Hepatocyte (in vitro differentiated cells): ENCODE data around the gene LASP1NB.
"Not testable (repeated sequence)": the region's sequence is repeated elsewhere in the genome, so short reads cannot be mapped to it uniquely, and the experiment has no call there.

Source experiments
- DNase-seq: peaks from one replicate; pipeline ENCODE4 v3.0.0-alpha.2; 2016; ENCODE audit warnings: low spot score
- H2AFZ ChIP-seq: fragments of 200-600 bp; sonication (generic); 2 replicates; pipeline ENCODE4 v1.6.0; 2016; ENCODE audit warnings: antibody characterized with exemption, mild to moderate bottlenecking
- H3K27ac ChIP-seq: fragments of 200-600 bp; sonication (generic); 2 replicates; pipeline ENCODE4 v1.5.1; 2016; ENCODE audit warnings: mild to moderate bottlenecking
- H3K27me3 ChIP-seq: fragments of 200-600 bp; sonication (generic); 2 replicates; pipeline ENCODE4 v1.6.1; 2016
- H3K36me3 ChIP-seq: fragments of 200-600 bp; sonication (generic); replicated peaks from 2 replicates; pipeline ENCODE4 v1.5.1; 2016; ENCODE audit warnings: low read depth; ENCODE audit not compliant: insufficient read depth
- H3K4me1 ChIP-seq: fragments of 200-600 bp; sonication (generic); 2 replicates; pipeline ENCODE4 v1.5.1; 2016; ENCODE audit warnings: mild to moderate bottlenecking, moderate library complexity; ENCODE audit not compliant: insufficient read depth
- H3K4me2 ChIP-seq: fragments of 200-600 bp; sonication (generic); 2 replicates; pipeline ENCODE4 v1.6.0; 2016
- H3K4me3 ChIP-seq: fragments of 200-600 bp; sonication (generic); 2 replicates; pipeline ENCODE4 v1.5.1; 2016; ENCODE audit warnings: mild to moderate bottlenecking
- H3K79me2 ChIP-seq: fragments of 200-600 bp; sonication (generic); 2 replicates; pipeline ENCODE4 v1.6.0; 2017; ENCODE audit warnings: mild to moderate bottlenecking
- H3K9me2 ChIP-seq: fragments of 200-600 bp; sonication (generic); replicated peaks from 2 replicates; pipeline ENCODE4 v1.6.0; 2017; ENCODE audit warnings: mild to moderate bottlenecking; ENCODE audit not compliant: insufficient read depth
- H3K9me3 ChIP-seq: fragments of 200-600 bp; sonication (generic); 2 replicates; pipeline ENCODE4 v1.5.1; 2016; ENCODE audit warnings: low read depth, mild to moderate bottlenecking
- H4K20me1 ChIP-seq: fragments of 200-600 bp; sonication (generic); 2 replicates; pipeline ENCODE4 v1.6.0; 2016; ENCODE audit warnings: mild to moderate bottlenecking; ENCODE audit not compliant: insufficient read depth, poor library complexity, severe bottlenecking
- EZH2 ChIP-seq: fragments of 200-600 bp; sonication (generic); IDR thresholded peaks from 2 replicates; pipeline ENCODE4 v1.6.1; 2016; ENCODE audit warnings: antibody characterized with exemption, mild to moderate bottlenecking, borderline replicate concordance
- EZH2phosphoT487 ChIP-seq: fragments of 200-600 bp; sonication (generic); IDR thresholded peaks from one replicate; pipeline ENCODE4 v1.6.1; 2018; ENCODE audit warnings: antibody characterized with exemption, mild to moderate bottlenecking, low read depth, moderate library complexity; ENCODE audit not compliant: unreplicated experiment, severe bottlenecking
- WGBS: methylation state at CpG from one replicate; pipeline ENCODE4 v1.1.6; 2016; ENCODE audit warnings: low lambda C conversion rate; ENCODE audit errors: missing lambda C conversion rate; 5-methylcytosine and 5-hydroxymethylcytosine counted together
- TF ChIP-seq, protein P1 (sequence below): fragments of 200-600 bp; sonication (generic); IDR thresholded peaks from 2 replicates; pipeline ENCODE4 v1.5.1; 2016; ENCODE audit warnings: antibody characterized with exemption, mild to moderate bottlenecking; ENCODE audit not compliant: poor library complexity

The LASP1NB gene

GRCh38 chr17:38947189-38947588, 21.8 kb downstream of the LASP1NB start:
- H3K9me2 ChIP-seq: no peaks in the 10 kb centered on the region
- TF ChIP-seq, protein P1, sequence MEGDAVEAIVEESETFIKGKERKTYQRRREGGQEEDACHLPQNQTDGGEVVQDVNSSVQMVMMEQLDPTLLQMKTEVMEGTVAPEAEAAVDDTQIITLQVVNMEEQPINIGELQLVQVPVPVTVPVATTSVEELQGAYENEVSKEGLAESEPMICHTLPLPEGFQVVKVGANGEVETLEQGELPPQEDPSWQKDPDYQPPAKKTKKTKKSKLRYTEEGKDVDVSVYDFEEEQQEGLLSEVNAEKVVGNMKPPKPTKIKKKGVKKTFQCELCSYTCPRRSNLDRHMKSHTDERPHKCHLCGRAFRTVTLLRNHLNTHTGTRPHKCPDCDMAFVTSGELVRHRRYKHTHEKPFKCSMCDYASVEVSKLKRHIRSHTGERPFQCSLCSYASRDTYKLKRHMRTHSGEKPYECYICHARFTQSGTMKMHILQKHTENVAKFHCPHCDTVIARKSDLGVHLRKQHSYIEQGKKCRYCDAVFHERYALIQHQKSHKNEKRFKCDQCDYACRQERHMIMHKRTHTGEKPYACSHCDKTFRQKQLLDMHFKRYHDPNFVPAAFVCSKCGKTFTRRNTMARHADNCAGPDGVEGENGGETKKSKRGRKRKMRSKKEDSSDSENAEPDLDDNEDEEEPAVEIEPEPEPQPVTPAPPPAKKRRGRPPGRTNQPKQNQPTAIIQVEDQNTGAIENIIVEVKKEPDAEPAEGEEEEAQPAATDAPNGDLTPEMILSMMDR: no peak
- no peak overlapping the region for H3K27ac ChIP-seq
- H3K4me2 ChIP-seq: no peak overlapping the region
- 91% methylated on average over 2 of the region's 2 CpGs for WGBS
- no peak overlapping the region for H2AFZ ChIP-seq
- no peaks in the 10 kb centered on the region for H3K79me2 ChIP-seq
- H3K27me3 ChIP-seq: no peaks in the 10 kb centered on the region
- no peaks in the 10 kb centered on the region for H4K20me1 ChIP-seq
- no peak for DNase-seq
- H3K36me3 ChIP-seq: no peaks in the 10 kb centered on the region
- H3K4me1 ChIP-seq: no peaks in the 10 kb centered on the region
- no peaks in the 10 kb centered on the region for H3K9me3 ChIP-seq
- H3K4me3 ChIP-seq: no peak overlapping the region

- not testable (repeated sequence) for H3K9me3 ChIP-seq, H3K4me2 ChIP-seq, H4K20me1 ChIP-seq, H3K27me3 ChIP-seq, H2AFZ ChIP-seq, H3K36me3 ChIP-seq, H3K27ac ChIP-seq, H3K4me3 ChIP-seq, H3K4me1 ChIP-seq, H3K79me2 ChIP-seq, DNase-seq, H3K9me2 ChIP-seq
- 92% methylated on average over 7 of the region's 7 CpGs for WGBS
Measured at GRCh38 chr17:38953800-38954199, 28.4 kb downstream of the LASP1NB start.

GRCh38 chr17:38958326-38958725, 32.9 kb downstream of the LASP1NB start:
- no peak for DNase-seq
- H3K4me1 ChIP-seq: no peaks in the 10 kb centered on the region
- no peak overlapping the region for H3K4me2 ChIP-seq
- no peak overlapping the region for H3K4me3 ChIP-seq
- no peaks in the 10 kb centered on the region for H3K27me3 ChIP-seq
- H3K79me2 ChIP-seq: no peaks in the 10 kb centered on the region
- H3K36me3 ChIP-seq: no peaks in the 10 kb centered on the region
- peak overlapping the region; percentile 22 for H3K27ac ChIP-seq
- 13% methylated on average over 1 of the region's 1 CpG for WGBS
- H3K9me2 ChIP-seq: no peaks in the 10 kb centered on the region
- no peaks in the 10 kb centered on the region for H4K20me1 ChIP-seq
- no peak for TF ChIP-seq EZH2
- TF ChIP-seq, protein P1: no peak
- TF ChIP-seq EZH2phosphoT487: no peak
- no peak overlapping the region for H2AFZ ChIP-seq
- H3K9me3 ChIP-seq: no peaks in the 10 kb centered on the region

GRCh38 chr17:38958756-38959155, 33.3 kb downstream of the LASP1NB start:
- Histone ChIP-seq H3K79me2 (no peaks in the 10 kb centered on the region), H3K4me2 (no peak overlapping the region), H3K36me3 (no peaks in the 10 kb centered on the region), H3K9me2 (no peaks in the 10 kb centered on the region), H3K9me3 (no peaks in the 10 kb centered on the region), H3K27me3 (no peaks in the 10 kb centered on the region), H3K27ac (peak overlapping the region; percentile 24), H4K20me1 (no peaks in the 10 kb centered on the region), H3K4me3 (no peak overlapping the region), H3K4me1 (no peaks in the 10 kb centered on the region), H2AFZ (no peak overlapping the region)
- DNase-seq: no peak
- TF ChIP-seq EZH2phosphoT487 (no peak), EZH2 (no peak)
- TF ChIP-seq, protein P1: no peak
